Activated naive CD4-positive, alpha-beta T cell treated with anti-CD3 and anti-CD28 coated beads for 36 hours (primary cell): ENCODE data around the gene SESTD1. TPM values are rescaled to one million over a fixed set of nuclear protein-coding genes. Genes with fewer than 3 reads are reported as not detected.
"Not testable (repeated sequence)": the region's sequence is repeated elsewhere in the genome, so short reads cannot be mapped to it uniquely, and the experiment has no call there.

Experiments
- CTCF ChIA-PET: fragments of 350-600 bp; sonication (Branson Sonifier 250); formaldehyde crosslinking; loops from one replicate; lab custom pipeline; 2021; ENCODE audit warnings: antibody characterized with exemption; lab: Charles Lee
- DNase-seq: peaks from one replicate; pipeline ENCODE4 v3.0.0-alpha.2; 2020
- H3K27ac Mint-ChIP-seq: one replicate; pipeline ENCODE4 v1.8.0; 2021; ENCODE audit warnings: mild to moderate bottlenecking, mixed read lengths
- H3K27me3 Mint-ChIP-seq: one replicate; pipeline ENCODE4 v1.8.0; 2021; ENCODE audit warnings: low read depth, mixed read lengths
- H3K36me3 Mint-ChIP-seq: one replicate; pipeline ENCODE4 v1.8.0; 2021; ENCODE audit warnings: low read depth, mixed read lengths
- H3K4me1 Mint-ChIP-seq: one replicate; pipeline ENCODE4 v1.8.0; 2021; ENCODE audit warnings: low read depth, mixed read lengths
- H3K4me3 Mint-ChIP-seq: one replicate; pipeline ENCODE4 v1.8.0; 2021; ENCODE audit warnings: mild to moderate bottlenecking, moderate library complexity, mixed read lengths
- H3K9me3 Mint-ChIP-seq: one replicate; pipeline ENCODE4 v1.8.0; 2021; ENCODE audit warnings: mixed read lengths
- intact Hi-C: fragments of 100-400 bp; cut with micrococcal nuclease; formaldehyde crosslinking; loops from one replicate; pipeline ENCODE4 v1.15.1; 2023
- total RNA-seq, 2 experiments: library from RNA; stranded (reverse); gene quantifications; one replicate each; pipeline ENCODE4 v1.2.3, GENCODE V29; 2021

Gene SESTD1
- total RNA-seq, 2 experiments from 2014 or later, result 11.3 to 12.4 TPM

DNA sequence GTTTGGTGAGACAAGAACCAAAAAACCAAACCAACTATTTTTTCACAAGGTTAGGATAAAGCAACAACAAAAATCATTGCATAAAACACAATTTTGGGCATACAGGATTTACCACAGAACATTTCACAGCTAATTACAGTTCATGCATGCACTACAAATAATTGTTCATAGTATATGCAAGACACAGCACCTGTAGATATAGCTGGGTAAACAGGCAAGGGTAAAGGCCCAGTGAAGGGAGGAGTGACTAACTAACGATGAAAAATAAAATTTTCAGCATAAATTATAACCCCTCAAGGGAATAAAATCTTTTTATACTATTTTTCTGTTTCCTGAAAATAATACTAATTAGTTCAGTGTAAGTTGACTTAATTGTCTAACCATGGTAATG lies 141.4 kb downstream of the SESTD1 start:
- no peak overlapping the region for H3K27ac Mint-ChIP-seq
- peaks cover 1% of the 10 kb centered on the region for H3K36me3 Mint-ChIP-seq
- peaks cover 3% of the 10 kb centered on the region for H3K4me1 Mint-ChIP-seq
- no peak overlapping the region for H3K4me3 Mint-ChIP-seq
- CTCF ChIA-PET, result interaction anchor here (1.0 kb wide), 1 partner anchor 92 kb away, joined by 3 read pairs; no protein-coding TSS in a partner anchor
- intact Hi-C loops, result no loop called here
- no peaks in the 10 kb centered on the region for H3K9me3 Mint-ChIP-seq
- no peaks in the 10 kb centered on the region for H3K27me3 Mint-ChIP-seq
- DNase-seq, result no peak

DNA sequence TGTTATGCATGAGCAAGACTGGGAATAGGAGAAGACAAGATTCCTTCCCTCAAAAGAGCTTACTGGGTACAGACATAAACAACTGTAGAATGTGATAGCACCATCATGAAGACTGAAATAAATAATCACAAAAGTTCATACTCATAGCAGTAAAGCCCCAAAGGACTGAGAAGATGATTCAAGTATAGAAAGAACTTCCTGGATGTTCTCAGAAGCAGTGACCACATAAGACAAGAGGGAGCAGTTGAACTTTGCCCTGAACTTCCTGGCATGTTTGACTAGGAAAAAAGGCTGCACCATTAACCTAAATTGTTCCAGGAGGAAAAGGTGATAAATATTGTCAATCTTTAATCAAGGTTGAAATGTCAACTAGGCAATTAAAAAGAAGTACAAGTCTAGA lies 156.9 kb downstream of the SESTD1 start:
- H3K9me3 Mint-ChIP-seq, result no peaks in the 10 kb centered on the region
- no peaks in the 10 kb centered on the region for H3K27me3 Mint-ChIP-seq
- no peak for DNase-seq
- H3K4me3 Mint-ChIP-seq, result no peak overlapping the region
- intact Hi-C loops, result loop anchor here (1.0 to 5.0 kb wide), 5 partner anchors 58 to 585 kb away; no protein-coding TSS in a partner anchor
- CTCF ChIA-PET, result no interaction called here
- no peak overlapping the region for H3K27ac Mint-ChIP-seq
- no peaks in the 10 kb centered on the region for H3K36me3 Mint-ChIP-seq
- peaks cover 30% of the 10 kb centered on the region for H3K4me1 Mint-ChIP-seq

DNA sequence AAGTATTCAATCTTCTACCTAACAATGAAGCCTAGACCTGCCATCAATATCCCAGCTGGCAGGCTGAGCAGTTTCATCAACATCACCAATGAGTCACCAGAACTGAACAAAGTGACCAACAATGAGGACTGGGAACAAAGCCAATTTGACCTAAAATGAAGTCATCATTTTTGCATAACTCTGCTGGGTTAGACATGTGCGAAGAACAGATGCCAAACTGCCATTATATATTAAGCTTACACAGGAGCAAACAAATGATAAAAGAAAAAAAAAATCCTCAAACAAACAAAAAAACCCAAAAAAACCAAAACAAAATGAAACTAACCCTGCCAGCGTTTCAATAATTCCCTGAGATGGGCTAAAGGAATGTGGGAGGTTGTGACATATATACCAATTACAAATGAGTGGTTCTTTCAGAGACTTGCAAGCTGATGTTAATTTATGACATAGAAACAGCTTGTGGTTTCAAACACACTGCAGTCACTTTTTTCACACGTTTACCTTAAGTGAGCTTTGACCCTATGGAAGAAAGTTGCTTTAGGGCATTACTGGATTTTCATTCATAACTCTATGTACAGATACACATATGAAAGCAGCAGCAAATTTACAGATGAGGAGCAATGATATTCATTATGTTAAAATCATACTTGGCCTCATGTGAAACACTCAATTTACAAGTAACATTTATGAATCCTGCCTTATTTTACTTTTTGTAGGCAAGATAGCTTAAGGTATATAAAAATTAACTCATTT lies 157.8 kb downstream of the SESTD1 start:
- Mint-ChIP-seq H3K4me3 (no peak overlapping the region), H3K27ac (no peak overlapping the region), H3K4me1 (peaks cover 30% of the 10 kb centered on the region), H3K27me3 (no peaks in the 10 kb centered on the region), H3K9me3 (no peaks in the 10 kb centered on the region), H3K36me3 (no peaks in the 10 kb centered on the region)
- CTCF ChIA-PET, result interaction anchor here (1.0 to 1.1 kb wide), 2 partner anchors 22 to 67 kb away, joined by 3 to 4 read pairs; no protein-coding TSS in a partner anchor
- peak; percentile 21 for DNase-seq
- intact Hi-C loops, result loop anchor here (1.0 to 5.0 kb wide), 5 partner anchors 58 to 585 kb away; no protein-coding TSS in a partner anchor

DNA sequence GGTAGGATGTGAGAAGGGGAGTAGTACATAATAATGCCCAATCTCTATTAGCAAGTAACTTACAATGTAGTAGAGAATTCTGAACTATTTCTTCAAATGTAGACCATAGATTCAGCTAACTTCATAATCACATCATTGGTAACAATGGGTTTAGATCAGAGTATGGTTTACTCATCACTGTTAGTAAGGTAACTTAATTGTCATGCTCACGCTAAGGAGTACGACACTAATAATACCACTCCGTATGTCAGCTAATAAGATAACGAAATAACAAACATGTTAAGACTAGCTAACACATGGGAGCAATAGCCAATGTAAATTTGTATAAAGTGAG lies 158.3 kb downstream of the SESTD1 start:
- H3K4me3 Mint-ChIP-seq, result no peak overlapping the region
- H3K9me3 Mint-ChIP-seq, result no peaks in the 10 kb centered on the region
- CTCF ChIA-PET, result interaction anchor here (1.0 to 1.3 kb wide), 3 partner anchors 23 to 213 kb away, joined by 3 to 4 read pairs (median 4); no protein-coding TSS in a partner anchor
- no peaks in the 10 kb centered on the region for H3K36me3 Mint-ChIP-seq
- DNase-seq, result no peak
- H3K27ac Mint-ChIP-seq, result no peak overlapping the region
- H3K27me3 Mint-ChIP-seq, result no peaks in the 10 kb centered on the region
- intact Hi-C loops, result loop anchor here (5.0 kb wide), 3 partner anchors 146 to 584 kb away; no protein-coding TSS in a partner anchor
- peaks cover 30% of the 10 kb centered on the region for H3K4me1 Mint-ChIP-seq

DNA sequence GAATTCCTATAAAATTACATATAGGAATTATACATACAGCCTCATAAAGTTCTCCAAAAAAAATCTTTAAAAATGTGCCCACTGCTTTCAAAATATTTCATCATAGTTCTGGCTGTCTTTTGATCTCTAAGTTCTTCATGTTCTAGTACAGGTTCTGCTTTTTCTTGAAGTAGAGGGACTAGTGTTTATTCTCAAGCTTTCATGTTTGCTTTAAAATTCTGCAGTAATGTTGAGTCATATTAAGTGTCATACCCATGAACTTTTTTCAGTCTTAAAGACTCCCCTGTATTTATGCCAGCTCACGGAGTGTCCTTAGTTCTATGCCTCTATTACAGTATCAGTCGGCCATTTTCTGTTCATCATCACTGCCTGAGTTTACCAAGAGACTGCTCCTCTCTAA lies 159.9 kb downstream of the SESTD1 start:
- CTCF ChIA-PET, result no interaction called here
- H3K4me1 Mint-ChIP-seq, result peaks cover 30% of the 10 kb centered on the region
- intact Hi-C loops, result loop anchor here (5.0 kb wide), 3 partner anchors 148 to 582 kb away; no protein-coding TSS in a partner anchor
- H3K36me3 Mint-ChIP-seq, result no peaks in the 10 kb centered on the region
- no peaks in the 10 kb centered on the region for H3K9me3 Mint-ChIP-seq
- DNase-seq, result no peak
- no peak overlapping the region for H3K27ac Mint-ChIP-seq
- no peak overlapping the region for H3K4me3 Mint-ChIP-seq
- no peaks in the 10 kb centered on the region for H3K27me3 Mint-ChIP-seq

DNA sequence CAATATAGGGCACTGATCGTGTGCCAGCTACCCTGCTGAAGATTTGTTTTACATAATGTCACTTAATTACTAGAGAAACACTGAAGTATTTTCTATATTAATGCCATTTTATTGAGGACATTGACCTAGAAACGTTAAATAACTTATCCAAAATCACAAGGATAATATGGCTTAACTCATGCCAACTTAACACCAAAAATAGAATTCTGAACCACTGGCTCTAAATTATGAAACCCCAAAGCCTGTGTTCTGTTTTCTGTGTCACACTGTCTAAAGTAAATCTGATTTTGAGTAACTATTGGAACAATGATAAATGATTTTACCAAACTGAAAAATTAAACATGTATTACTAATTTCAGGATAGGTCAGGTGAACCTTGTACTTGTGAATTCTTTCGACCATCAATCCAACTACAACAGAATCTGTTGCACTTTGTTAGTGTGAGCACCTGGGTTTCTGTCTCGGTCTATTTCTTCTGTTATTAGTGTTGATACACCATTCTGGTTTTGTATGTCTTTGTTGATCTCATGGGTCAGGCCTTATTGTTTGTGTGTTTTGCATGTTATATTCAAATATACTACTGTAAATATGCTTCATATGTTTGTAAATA lies 166.4 kb downstream of the SESTD1 start:
- H3K27me3 Mint-ChIP-seq, result no peaks in the 10 kb centered on the region
- no peaks in the 10 kb centered on the region for H3K36me3 Mint-ChIP-seq
- H3K9me3 Mint-ChIP-seq, result peaks cover 2% of the 10 kb centered on the region
- intact Hi-C loops, result no loop called here
- CTCF ChIA-PET, result no interaction called here
- no peak for DNase-seq
- no peak overlapping the region for H3K27ac Mint-ChIP-seq
- H3K4me3 Mint-ChIP-seq, result no peak overlapping the region
- H3K4me1 Mint-ChIP-seq, result peaks cover 17% of the 10 kb centered on the region

DNA sequence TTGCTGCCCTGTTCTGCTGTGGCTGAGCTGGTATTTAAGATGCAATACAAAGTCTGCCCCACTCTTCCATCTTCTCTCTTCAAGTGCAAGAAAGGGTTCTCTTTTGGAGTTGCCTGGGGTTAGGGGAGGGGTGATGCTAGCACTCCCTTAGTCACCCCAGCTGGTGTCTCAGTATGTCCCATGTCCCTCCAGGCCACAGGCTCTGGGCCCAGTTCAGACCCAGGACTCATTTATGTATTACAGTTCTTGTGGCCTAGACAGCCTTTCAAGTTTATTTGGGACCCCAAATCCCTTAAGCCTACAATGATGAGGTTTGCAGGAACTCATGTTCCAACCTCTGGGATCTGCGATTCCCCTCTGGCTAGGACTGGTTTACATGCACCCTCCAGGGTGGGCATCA lies 167.5 kb downstream of the SESTD1 start:
- Mint-ChIP-seq H3K27me3 (no peaks in the 10 kb centered on the region), H3K4me3 (no peak overlapping the region), H3K36me3 (no peaks in the 10 kb centered on the region), H3K9me3 (peaks cover 2% of the 10 kb centered on the region), H3K27ac (no peak overlapping the region), H3K4me1 (peaks cover 17% of the 10 kb centered on the region)
- CTCF ChIA-PET, result no interaction called here
- no peak for DNase-seq
- intact Hi-C loops, result no loop called here

DNA sequence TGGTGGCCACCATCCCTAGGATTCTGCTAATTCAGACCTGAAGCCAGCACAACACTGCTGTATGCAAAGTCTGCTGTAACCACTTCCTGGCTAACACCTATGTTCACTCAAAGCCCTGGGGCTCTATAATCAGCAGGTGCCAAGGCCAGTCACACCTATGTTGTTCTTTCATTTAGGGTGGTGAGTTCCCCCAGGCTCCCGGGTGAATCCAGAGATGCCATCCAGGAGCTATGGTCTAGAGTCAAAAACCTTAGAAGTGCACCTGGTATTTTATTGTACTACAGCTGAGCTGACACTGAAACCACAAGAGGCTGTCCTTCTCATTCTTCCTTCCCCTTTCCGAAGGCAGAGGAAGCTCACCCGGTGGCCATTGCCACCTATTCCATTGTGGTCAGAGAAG lies 168.5 kb downstream of the SESTD1 start:
- peaks cover 4% of the 10 kb centered on the region for H3K9me3 Mint-ChIP-seq
- peaks cover 17% of the 10 kb centered on the region for H3K4me1 Mint-ChIP-seq
- DNase-seq, result peak; percentile 52
- H3K36me3 Mint-ChIP-seq, result peaks cover 1% of the 10 kb centered on the region
- no peak overlapping the region for H3K27ac Mint-ChIP-seq
- CTCF ChIA-PET, result no interaction called here
- H3K27me3 Mint-ChIP-seq, result no peaks in the 10 kb centered on the region
- H3K4me3 Mint-ChIP-seq, result no peak overlapping the region
- intact Hi-C loops, result no loop called here

DNA sequence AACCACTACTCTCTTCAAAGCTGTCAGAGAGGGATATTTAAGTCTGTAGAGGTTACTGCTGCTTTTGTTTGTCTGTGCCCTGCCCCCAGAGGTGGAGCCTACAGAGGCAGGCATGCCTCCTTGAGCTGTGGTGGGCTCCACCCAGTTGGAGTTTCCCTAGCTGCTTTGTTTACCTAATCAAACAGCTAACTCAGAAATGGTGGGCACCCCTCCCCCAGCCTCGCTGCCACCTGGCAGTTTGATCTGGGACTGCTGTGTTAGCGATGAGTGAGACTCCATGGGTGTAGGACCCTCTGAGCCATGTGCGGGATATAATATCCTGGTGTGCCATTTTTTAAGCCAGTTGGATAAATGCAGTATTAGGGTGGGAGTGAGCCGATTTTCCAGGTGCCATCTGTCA lies 171.7 kb downstream of the SESTD1 start:
- DNase-seq, intact Hi-C loops: not testable (repeated sequence)

DNA sequence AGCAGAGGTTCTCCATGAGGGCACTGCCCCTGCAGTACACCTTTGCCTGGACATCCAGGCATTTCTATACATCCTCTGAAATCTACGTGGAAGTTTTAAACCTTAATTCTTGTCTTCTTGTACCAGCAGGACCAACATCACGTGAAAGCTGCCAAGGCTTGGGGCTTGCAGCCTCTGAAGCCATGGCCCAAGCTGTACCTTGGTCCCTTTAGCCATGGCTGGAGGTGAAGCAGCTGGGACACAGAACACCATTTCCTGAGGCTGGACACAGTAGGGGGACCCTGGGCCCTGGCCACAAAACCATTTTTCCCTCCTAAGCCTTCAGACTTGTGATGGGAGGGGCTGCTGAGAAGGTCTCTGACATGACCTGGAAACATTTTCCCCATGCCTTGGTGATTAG lies 181.9 kb downstream of the SESTD1 start:
- Mint-ChIP-seq H3K4me1 (peaks cover 3% of the 10 kb centered on the region), H3K27me3 (no peaks in the 10 kb centered on the region), H3K36me3 (peaks cover 6% of the 10 kb centered on the region), H3K4me3 (no peak overlapping the region), H3K27ac (no peak overlapping the region), H3K9me3 (peaks cover 19% of the 10 kb centered on the region)
- intact Hi-C loops, result no loop called here
- CTCF ChIA-PET, result no interaction called here
- no peak for DNase-seq

More for the DNA sequence above, 171.7 kb downstream of the SESTD1 start:
- H3K27me3 Mint-ChIP-seq, H3K27ac Mint-ChIP-seq, CTCF ChIA-PET, H3K36me3 Mint-ChIP-seq, H3K9me3 Mint-ChIP-seq, H3K4me3 Mint-ChIP-seq: not testable (repeated sequence)
- H3K4me1 Mint-ChIP-seq, result peaks cover 17% of the 10 kb centered on the region

DNA sequence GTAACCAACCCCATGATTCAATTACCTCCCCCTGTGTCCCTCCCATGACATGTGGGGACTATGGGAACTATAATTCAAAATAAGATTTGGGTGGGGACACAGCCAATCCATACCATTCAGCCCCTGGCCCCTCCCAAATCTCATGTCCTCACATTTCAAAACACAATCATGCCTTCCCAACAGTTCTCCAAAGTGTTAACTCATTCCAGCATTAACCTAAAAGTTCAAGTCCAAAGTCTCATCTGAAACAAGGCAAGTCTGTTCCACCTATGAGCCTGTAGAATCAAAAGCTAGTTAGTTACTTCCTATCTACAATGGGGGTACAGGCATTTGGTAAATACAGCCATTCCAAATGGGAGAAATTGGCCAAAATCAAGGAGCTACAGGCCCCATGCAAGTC lies 182.7 kb downstream of the SESTD1 start:
- Mint-ChIP-seq H3K27me3 (no peaks in the 10 kb centered on the region), H3K9me3 (peaks cover 24% of the 10 kb centered on the region), H3K4me3 (no peak overlapping the region), H3K4me1 (peaks cover 3% of the 10 kb centered on the region), H3K27ac (no peak overlapping the region), H3K36me3 (peaks cover 10% of the 10 kb centered on the region)
- CTCF ChIA-PET, result no interaction called here
- intact Hi-C loops, result no loop called here
- DNase-seq, result no peak

DNA sequence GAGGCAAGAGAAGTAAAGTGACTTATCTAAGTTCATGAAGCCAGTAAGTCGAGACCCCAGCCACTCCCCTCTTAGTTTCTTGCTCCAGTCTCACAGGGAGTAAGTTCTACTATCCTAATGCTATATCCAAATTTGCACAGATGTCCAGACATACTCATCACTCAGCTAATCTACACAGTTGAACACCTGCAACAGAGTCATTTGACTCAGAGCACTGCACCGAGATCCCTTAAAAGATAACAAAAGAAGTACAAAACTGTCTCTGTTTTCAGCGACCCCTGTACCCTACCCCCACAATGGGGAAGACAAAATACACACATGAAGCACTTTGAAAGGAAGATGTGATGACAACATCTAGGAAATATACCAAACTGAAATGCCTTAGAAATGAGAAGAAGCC lies 192.1 kb downstream of the SESTD1 start:
- intact Hi-C loops, result no loop called here
- Mint-ChIP-seq H3K4me3 (no peak overlapping the region), H3K36me3 (peaks cover 4% of the 10 kb centered on the region), H3K27ac (no peak overlapping the region), H3K4me1 (peaks cover 3% of the 10 kb centered on the region), H3K9me3 (peaks cover 11% of the 10 kb centered on the region), H3K27me3 (no peaks in the 10 kb centered on the region)
- no peak for DNase-seq
- CTCF ChIA-PET, result no interaction called here
